AG04450 (cell line): ENCODE measurements around the gene BICRAL. TPM values are rescaled to one million over a fixed set of nuclear protein-coding genes. Genes with fewer than 3 reads are reported as not detected.
"Not testable (repeated sequence)": the region's sequence is repeated elsewhere in the genome, so short reads cannot be mapped to it uniquely, and the experiment has no call there.

ENCODE experiments used
- CTCF ChIA-PET: fragments of 300-600, 350-600 bp; formaldehyde crosslinking; extraction: SDS; loops from one replicate; lab custom pipeline; 2022; ENCODE audit warnings: antibody characterized with exemption, inconsistent platforms; lab: Charles Lee
- POLR2A ChIA-PET: fragments of 350-600 bp; formaldehyde crosslinking; extraction: SDS; loops from one replicate; lab custom pipeline; 2021; ENCODE audit warnings: antibody characterized with exemption, inconsistent platforms; lab: Yijun Ruan, JAX
- DNase-seq: peaks from one replicate; pipeline ENCODE4 v3.0.0-alpha.2; 2011; ENCODE audit warnings: low read depth, low spot score
- H3K27ac ChIP-seq: one replicate; pipeline ENCODE4 v1.5.1; 2012; ENCODE audit warnings: low read depth, low read length, control low read depth
- H3K27me3 ChIP-seq: one replicate; pipeline ENCODE4 v1.6.0; 2012; ENCODE audit warnings: low read length; ENCODE audit not compliant: control insufficient read depth, insufficient read depth
- H3K4me3 ChIP-seq: 2 replicates; pipeline ENCODE4 v1.5.1; 2011; ENCODE audit warnings: mild to moderate bottlenecking, low read depth, low read length, control low read depth
- H3K9me3 ChIP-seq: 2 replicates; pipeline ENCODE4 v1.5.1; 2012; ENCODE audit warnings: low read length; ENCODE audit not compliant: control insufficient read depth, insufficient read depth
- polyA plus RNA-seq: library from polyadenylated mRNA; depleted of rRNA; stranded (reverse); fragments of >200 nt; gene quantifications from 2 replicates; pipeline ENCODE4 v1.2.3, GENCODE V29; 2011
- TF ChIP-seq, protein P1 (sequence below): IDR thresholded peaks from 2 replicates; pipeline ENCODE4 v1.5.1; 2011; ENCODE audit warnings: low read depth, low read length, control low read depth, inconsistent platforms

The BICRAL gene
- polyA plus RNA-seq, 1 experiment, result 7.0 TPM

DNA sequence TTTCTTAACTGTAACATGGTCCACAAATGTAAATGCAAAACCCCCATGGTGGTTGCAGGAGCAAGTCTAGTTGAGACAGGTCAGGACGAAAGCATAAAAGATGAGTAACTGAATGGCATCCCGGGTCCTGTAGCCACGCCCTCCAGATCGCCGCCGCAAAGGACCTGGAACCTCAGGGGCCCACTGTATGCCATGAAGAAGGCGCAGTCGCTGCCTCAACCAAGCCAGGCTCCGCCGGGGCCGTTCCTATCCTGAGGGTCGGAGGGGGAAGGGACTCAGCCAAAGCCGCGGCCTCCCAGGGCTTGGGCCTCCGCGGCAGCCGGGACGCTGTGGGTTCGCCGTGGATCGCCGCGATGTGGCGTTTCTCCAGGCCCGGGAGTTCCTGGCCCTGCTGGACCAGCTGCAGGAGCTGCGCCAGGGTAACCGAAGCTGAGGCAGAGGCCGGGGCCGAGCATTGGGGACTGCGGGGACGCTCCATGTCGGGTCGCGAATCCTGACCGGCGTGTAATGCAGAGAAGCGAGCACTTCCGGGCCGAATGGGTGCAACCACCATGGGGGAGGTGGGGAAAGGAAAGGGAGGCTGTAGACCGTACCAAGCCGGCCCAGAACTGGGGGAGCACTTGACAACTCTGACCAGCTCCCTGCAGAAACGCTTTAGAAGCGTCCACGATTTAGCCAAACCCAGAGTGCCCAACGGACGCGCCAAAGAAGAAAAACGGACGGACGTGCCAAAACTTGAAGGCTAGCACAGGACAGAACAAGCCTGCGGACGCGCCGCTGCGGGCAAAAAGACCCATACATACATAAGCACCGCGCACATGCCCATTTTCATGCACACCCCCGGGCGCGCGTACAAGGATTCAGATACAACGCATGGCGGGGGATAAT, 108.7 kb downstream of the BICRAL start:
- ChIA-PET POLR2A (interaction anchor here (0.6 to 3.7 kb wide), 5 partner anchors 10 to 691 kb away, joined by 3 to 21 read pairs (median 4); partner anchors contain the start of genes BICRAL, RPL7L1 and TBCC), CTCF (interaction anchor here (1.4 kb wide), 1 partner anchor 11 kb away, joined by 4 read pairs; no protein-coding TSS in a partner anchor)
- TF ChIP-seq, protein P1, sequence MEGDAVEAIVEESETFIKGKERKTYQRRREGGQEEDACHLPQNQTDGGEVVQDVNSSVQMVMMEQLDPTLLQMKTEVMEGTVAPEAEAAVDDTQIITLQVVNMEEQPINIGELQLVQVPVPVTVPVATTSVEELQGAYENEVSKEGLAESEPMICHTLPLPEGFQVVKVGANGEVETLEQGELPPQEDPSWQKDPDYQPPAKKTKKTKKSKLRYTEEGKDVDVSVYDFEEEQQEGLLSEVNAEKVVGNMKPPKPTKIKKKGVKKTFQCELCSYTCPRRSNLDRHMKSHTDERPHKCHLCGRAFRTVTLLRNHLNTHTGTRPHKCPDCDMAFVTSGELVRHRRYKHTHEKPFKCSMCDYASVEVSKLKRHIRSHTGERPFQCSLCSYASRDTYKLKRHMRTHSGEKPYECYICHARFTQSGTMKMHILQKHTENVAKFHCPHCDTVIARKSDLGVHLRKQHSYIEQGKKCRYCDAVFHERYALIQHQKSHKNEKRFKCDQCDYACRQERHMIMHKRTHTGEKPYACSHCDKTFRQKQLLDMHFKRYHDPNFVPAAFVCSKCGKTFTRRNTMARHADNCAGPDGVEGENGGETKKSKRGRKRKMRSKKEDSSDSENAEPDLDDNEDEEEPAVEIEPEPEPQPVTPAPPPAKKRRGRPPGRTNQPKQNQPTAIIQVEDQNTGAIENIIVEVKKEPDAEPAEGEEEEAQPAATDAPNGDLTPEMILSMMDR, result no peak
- peak; percentile 93 for DNase-seq
- no peaks in the 10 kb centered on the region for H3K9me3 ChIP-seq
- peak overlapping the region; percentile 97 for H3K27ac ChIP-seq
- no peaks in the 10 kb centered on the region for H3K27me3 ChIP-seq
- peak overlapping the region; percentile 97 for H3K4me3 ChIP-seq

DNA sequence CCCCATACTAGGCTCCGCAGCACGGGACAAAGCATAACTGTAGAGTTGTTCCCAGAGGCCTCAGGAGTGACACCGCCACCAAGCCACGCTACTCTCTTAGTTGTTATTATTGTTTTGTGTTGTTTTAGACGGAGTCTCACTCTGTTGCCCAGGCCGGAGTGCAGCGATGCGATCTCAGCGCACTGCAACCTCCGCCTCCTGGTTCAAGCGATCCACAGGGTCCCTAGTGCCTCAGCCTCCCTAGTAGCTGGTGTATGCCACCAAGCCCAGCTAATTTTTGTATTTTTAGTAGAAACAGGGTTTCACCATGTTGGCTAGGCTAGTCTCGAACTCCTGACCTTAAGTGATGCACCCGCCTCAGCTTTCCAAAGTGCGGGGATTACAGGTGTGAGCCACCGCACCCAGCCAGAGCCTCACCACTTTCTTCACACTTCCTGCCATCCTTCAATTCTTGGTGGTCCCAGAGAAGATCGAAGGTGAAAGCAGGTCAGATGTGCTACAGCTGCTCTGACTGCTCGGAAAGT, 109.4 kb downstream of the BICRAL start:
- Histone ChIP-seq H3K4me3 (peak overlapping the region; percentile 97), H3K9me3 (no peaks in the 10 kb centered on the region), H3K27me3 (no peaks in the 10 kb centered on the region), H3K27ac (peak overlapping the region; percentile 97)
- POLR2A ChIA-PET, result interaction anchor here (0.6 to 3.7 kb wide), 4 partner anchors 11 to 691 kb away, joined by 3 to 21 read pairs (median 5); partner anchors contain the start of genes RPL7L1 and TBCC
- no peak for DNase-seq
- TF ChIP-seq, protein P1, result no peak
- CTCF ChIA-PET, result interaction anchor here (0.6 to 1.4 kb wide), 3 partner anchors 10 to 193 kb away, joined by 3 to 4 read pairs (median 4); no protein-coding TSS in a partner anchor

DNA sequence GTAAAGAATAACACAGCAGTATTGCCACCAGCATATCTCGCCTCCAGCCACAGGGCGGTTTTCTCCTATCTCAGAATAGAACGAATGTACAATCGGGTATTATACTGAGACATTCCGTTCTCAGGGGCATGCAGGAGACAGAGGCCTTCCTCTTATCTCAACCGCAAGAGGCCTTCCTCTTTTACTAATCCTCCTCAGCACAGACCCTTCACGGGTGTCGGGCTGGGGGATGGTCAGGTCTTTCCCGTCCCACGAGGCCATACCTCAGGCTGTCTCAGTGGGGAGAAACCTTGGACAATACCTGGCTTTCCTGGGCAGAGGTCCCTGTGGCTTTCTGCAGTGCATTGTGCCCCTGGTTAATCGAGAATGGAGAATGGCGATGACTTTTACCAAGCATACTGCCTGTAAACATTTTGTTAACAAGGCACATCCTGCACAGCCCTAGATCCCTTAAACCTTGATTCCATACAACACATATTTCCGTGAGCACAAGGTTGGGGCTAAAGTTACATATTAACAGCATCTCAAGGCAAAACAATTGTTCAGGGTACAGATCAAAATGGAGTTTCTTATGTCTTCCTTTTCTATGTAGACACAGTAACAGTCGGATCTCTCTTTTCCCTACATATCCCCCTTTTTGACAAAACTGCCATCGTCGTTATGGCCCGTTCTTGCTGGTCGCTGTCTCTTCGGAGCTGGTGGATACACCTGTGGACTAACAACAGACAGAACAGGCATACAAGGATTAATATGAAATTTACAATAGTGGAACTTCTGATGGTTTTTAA, 112.4 kb downstream of the BICRAL start:
- CTCF ChIA-PET, H3K4me3 ChIP-seq, H3K9me3 ChIP-seq, H3K27me3 ChIP-seq, DNase-seq, POLR2A ChIA-PET, H3K27ac ChIP-seq: not testable (repeated sequence)

DNA sequence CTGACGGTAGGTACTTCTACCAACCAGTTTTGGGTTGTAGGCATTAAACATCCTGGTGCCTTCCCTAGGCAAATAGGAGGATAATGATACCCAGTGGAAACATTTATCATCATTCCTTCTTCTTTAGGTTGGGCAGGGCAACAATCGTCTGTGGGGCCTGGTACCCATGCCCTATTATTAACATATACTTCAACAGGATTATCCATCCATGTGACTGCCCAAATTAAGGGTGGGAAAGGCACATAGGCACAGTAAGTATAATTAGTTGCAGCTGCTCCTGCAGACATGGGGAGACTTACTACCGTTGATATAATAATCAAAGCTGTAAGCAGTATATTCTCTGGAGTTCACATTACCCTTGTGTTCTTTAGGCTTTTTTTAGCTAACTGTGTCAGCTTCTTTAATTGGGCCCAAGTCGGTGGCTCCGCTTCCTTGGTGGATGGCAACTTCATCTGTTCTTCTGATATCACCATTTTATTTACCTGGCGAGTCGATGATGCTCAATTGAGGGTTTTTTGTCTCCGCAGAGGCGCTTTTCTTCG, 114.4 kb downstream of the BICRAL start:
- DNase-seq, result no peak
- CTCF ChIA-PET, result interaction anchor here (0.6 to 1.0 kb wide), 2 partner anchors 209 to 234 kb away, joined by 4 to 5 read pairs; no protein-coding TSS in a partner anchor
- POLR2A ChIA-PET, result no interaction called here
- Histone ChIP-seq H3K4me3 (no peak overlapping the region), H3K9me3 (no peaks in the 10 kb centered on the region), H3K27ac (no peak overlapping the region), H3K27me3 (no peaks in the 10 kb centered on the region)
- TF ChIP-seq, protein P1, result no peak

DNA sequence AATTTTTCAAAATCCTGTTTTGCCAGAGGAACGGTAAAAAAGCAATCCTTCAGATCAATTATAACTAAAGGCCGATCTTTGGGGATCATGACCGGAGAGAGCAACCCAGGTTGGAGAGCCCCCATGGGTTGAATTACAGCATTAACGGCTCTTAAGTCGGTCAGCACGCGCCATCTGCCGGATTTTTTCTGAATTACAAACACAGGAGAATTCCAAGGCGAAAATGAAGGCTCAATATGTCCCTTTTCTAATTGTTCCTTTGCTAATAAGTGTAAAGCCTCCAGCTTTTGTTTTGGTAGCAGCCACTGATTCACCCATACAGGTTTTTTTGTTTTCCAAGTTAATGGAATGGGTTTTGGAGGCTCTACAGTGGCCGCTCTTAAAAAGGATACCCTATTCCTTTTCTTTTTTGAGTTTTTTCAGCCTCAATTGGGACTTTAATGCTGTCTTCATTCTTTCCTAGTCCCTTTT, 117.1 kb downstream of the BICRAL start:
- TF ChIP-seq, protein P1, result peak; percentile 68
- Histone ChIP-seq H3K4me3 (no peak overlapping the region), H3K27ac (no peak overlapping the region), H3K27me3 (no peaks in the 10 kb centered on the region), H3K9me3 (no peaks in the 10 kb centered on the region)
- ChIA-PET POLR2A (interaction anchor here (0.6 kb wide), 1 partner anchor 93 kb away, joined by 7 read pairs; no protein-coding TSS in a partner anchor), CTCF (interaction anchor here (0.7 to 4.0 kb wide), 3 partner anchors 125 to 236 kb away, joined by 3 to 29 read pairs (median 3); partner anchors contain the start of gene TBCC)
- no peak for DNase-seq
